GM12878 (cell line): ENCODE data around the gene PHKG2. TPM values are rescaled to one million over a fixed set of nuclear protein-coding genes. Genes with fewer than 3 reads are reported as not detected.

Source experiments
- ATAC-seq: fragments of 200-7000 bp; cut with Tn5 transposase; 3 replicates; pipeline ENCODE4 v1.9.1; 2020; ENCODE audit warnings: mild to moderate bottlenecking, moderate library complexity
- BruUV-seq: library from RNA; stranded (reverse); fragments of 400-500 nt; replicated peaks from 2 replicates; lab custom pipeline; 2021; lab: Mats Ljungman, UMichigan
- CTCF ChIA-PET: fragments of 300-600 bp; sonication (Branson Sonifier 250); formaldehyde crosslinking; extraction: SDS; loops from one replicate; lab custom pipeline; 2021; ENCODE audit warnings: inconsistent platforms; lab: Yijun Ruan, JAX
- POLR2A ChIA-PET: fragments of 350-600 bp; formaldehyde crosslinking; extraction: SDS; loops from one replicate; lab custom pipeline; 2021; ENCODE audit warnings: inconsistent platforms; lab: Charles Lee
- RAD21 ChIA-PET: fragments of 300-600 bp; sonication (Branson Sonifier 250); formaldehyde crosslinking; loops from one replicate; lab custom pipeline; 2023; ENCODE audit warnings: antibody characterized with exemption; ENCODE audit not compliant: unreplicated experiment; lab: Charles Lee
- SMC1A ChIA-PET: fragments of 300-600 bp; sonication (Branson Sonifier 250); formaldehyde crosslinking; loops from one replicate; lab custom pipeline; 2023; ENCODE audit not compliant: unreplicated experiment, uncharacterized antibody; lab: Charles Lee
- DNase-seq: peaks from one replicate; pipeline ENCODE4 v3.0.0-alpha.2; 2011; ENCODE audit warnings: low read depth, low spot score
- FAIRE-seq: peaks from 3 replicates; lab custom pipeline; 2011; peaks lifted over from hg19 to GRCh38; lab: Jason Lieb, UNC
- H2AFZ ChIP-seq: 2 replicates; pipeline ENCODE4 v1.6.0; 2011; ENCODE audit warnings: low read depth, low read length, control low read depth; ENCODE audit not compliant: control insufficient read depth
- H3K27ac ChIP-seq: 2 replicates; pipeline ENCODE4 v1.5.1; 2011; ENCODE audit warnings: control low read depth; ENCODE audit not compliant: control insufficient read depth, insufficient read depth
- H3K27me3 ChIP-seq, 2 experiments: replicated peaks in 1 of 2; 2 replicates each; pipeline versions ENCODE4 v1.6.0 to v1.6.1; 2011; ENCODE audit warnings: low read length in 1 of 2; ENCODE audit not compliant: control insufficient read depth in 2 of 2, insufficient read depth in 2 of 2
- H3K36me3 ChIP-seq, 2 experiments: 2 replicates each; pipeline ENCODE4 v1.5.1; 2011; ENCODE audit warnings: low read length in 1 of 2; ENCODE audit not compliant: control insufficient read depth in 2 of 2, insufficient read depth in 2 of 2
- H3K4me1 ChIP-seq: 2 replicates; pipeline ENCODE4 v1.6.1; 2011; ENCODE audit warnings: mild to moderate bottlenecking, low read length, moderate library complexity, mixed read lengths; ENCODE audit not compliant: control insufficient read depth, insufficient read depth
- H3K4me2 ChIP-seq: 2 replicates; pipeline ENCODE4 v1.6.0; 2011; ENCODE audit warnings: control low read depth; ENCODE audit not compliant: control insufficient read depth, insufficient read depth
- H3K4me3 ChIP-seq: fragments of 200-600 bp; sonication (generic); 2 replicates; pipeline ENCODE4 v1.5.1; 2016
- H3K79me2 ChIP-seq: 2 replicates; pipeline ENCODE4 v1.6.0; 2011; ENCODE audit warnings: low read length; ENCODE audit not compliant: control insufficient read depth, insufficient read depth
- H3K9ac ChIP-seq: 2 replicates; pipeline ENCODE4 v1.8.0; 2011; ENCODE audit warnings: low read length, control low read depth, mixed read lengths; ENCODE audit not compliant: control insufficient read depth, insufficient read depth
- H3K9me3 ChIP-seq: replicated peaks from 3 replicates; pipeline ENCODE4 v1.5.1; 2011; ENCODE audit warnings: mild to moderate bottlenecking, low read length; ENCODE audit not compliant: control insufficient read depth, insufficient read depth
- H4K20me1 ChIP-seq: 2 replicates; pipeline ENCODE4 v1.6.0; 2011; ENCODE audit not compliant: control insufficient read depth, insufficient read depth
- ATF3 ChIP-seq: IDR thresholded peaks from 2 replicates; pipeline ENCODE4 v1.6.1; 2011; ENCODE audit warnings: low read depth, mild to moderate bottlenecking, low read length, moderate library complexity, borderline replicate concordance; ENCODE audit errors: extremely low read depth
- BCL3 ChIP-seq: IDR thresholded peaks from 2 replicates; pipeline ENCODE4 v1.6.1; 2011; ENCODE audit warnings: borderline replicate concordance, low read depth, mild to moderate bottlenecking, moderate library complexity, low read length; ENCODE audit not compliant: insufficient read depth, poor library complexity, severe bottlenecking
- BRCA1 ChIP-seq: IDR thresholded peaks from 2 replicates; pipeline ENCODE4 v1.6.1; 2011; ENCODE audit warnings: low read depth, low read length, improper control_type of control experiment
- CBFB ChIP-seq: IDR thresholded peaks from 2 replicates; pipeline ENCODE4 v1.6.1; 2016; ENCODE audit warnings: antibody characterized with exemption, low read depth
- CBX5 ChIP-seq: sonication (generic); IDR thresholded peaks from 2 replicates; pipeline ENCODE4 v1.6.1; 2016; ENCODE audit warnings: low read depth, moderate library complexity, mild to moderate bottlenecking, inconsistent platforms
- CUX1 ChIP-seq: IDR thresholded peaks from 2 replicates; pipeline ENCODE4 v1.6.1; 2012; ENCODE audit warnings: improper control_type of control experiment, low read depth, low read length; ENCODE audit not compliant: insufficient replicate concordance
- IRF5 ChIP-seq: fragments of 450-650 bp; IDR thresholded peaks from 2 replicates; pipeline ENCODE4 v1.6.1; 2017; ENCODE audit warnings: borderline replicate concordance
- RCOR1 ChIP-seq: conservative IDR thresholded peaks from 2 replicates; pipeline ENCODE4 v1.6.1; 2012; ENCODE audit warnings: low read depth, low read length, improper control_type of control experiment
- SIX5 ChIP-seq: IDR thresholded peaks from 2 replicates; pipeline ENCODE4 v1.6.1; 2011; ENCODE audit warnings: mild to moderate bottlenecking, low read depth, low read length, moderate library complexity; ENCODE audit not compliant: severe bottlenecking
- SRF ChIP-seq, 2 experiments: IDR thresholded peaks; 2 replicates each; pipeline ENCODE4 v1.6.1; 2011; ENCODE audit warnings: low read depth in 2 of 2, low read length in 2 of 2, mild to moderate bottlenecking in 1 of 2, moderate library complexity in 1 of 2
- USF1 ChIP-seq: IDR thresholded peaks from 2 replicates; pipeline ENCODE4 v1.6.1; 2011; ENCODE audit warnings: borderline replicate concordance, low read depth, mild to moderate bottlenecking, moderate library complexity, mixed read lengths, low read length; ENCODE audit not compliant: insufficient read depth; ENCODE audit errors: extremely low read length
- ZNF274 ChIP-seq: IDR thresholded peaks from one replicate; pipeline ENCODE4 v1.8.0; 2011; ENCODE audit not compliant: insufficient read length, insufficient read depth
- WGBS: methylation state at CpG from one replicate; pipeline ENCODE4 v1.1.6; 2016; ENCODE audit warnings: low lambda C conversion rate; ENCODE audit not compliant: insufficient replicate concordance, insufficient coverage; ENCODE audit errors: missing lambda C conversion rate; 5-methylcytosine and 5-hydroxymethylcytosine counted together
- in situ Hi-C: fragments of 300-500 bp; cut with MboI; formaldehyde crosslinking; loops from 9 replicates; pipeline ENCODE4 v1.14.3; 2018; ENCODE audit warnings: mixed read lengths
- intact Hi-C: fragments of 100-400 bp; cut with micrococcal nuclease; formaldehyde crosslinking; loops from one replicate; pipeline ENCODE4 v1.14.2; 2022; ENCODE audit not compliant: unreplicated experiment
- polyA plus RNA-seq, 11 experiments: library from polyadenylated mRNA; depleted of rRNA in 4 of 11; unstranded in 6 of 11; stranded (reverse) in 5 of 11; fragments of >200 nt; fragmentation: Nextera tagmentation in 4 of 11; fragmentation: Illumina TruSeq in 1 of 11; extraction: Ambion mirVana in 4 of 11; extraction: Trizol in 1 of 11; gene quantifications; 1 replicate in 1 of 11; 2 replicates in 10 of 11; pipeline versions ENCODE4 v1.2.1 to v1.2.3, GENCODE V29; 2011 to 2016; ENCODE audit warnings: inconsistent platforms in 2 of 11, missing spikeins in 2 of 11, low read depth in 1 of 11
- total RNA-seq, 4 experiments: library from RNA; depleted of rRNA in 3 of 4; stranded (reverse); fragments of >200 nt in 3 of 4; fragmentation: Illumina TruSeq in 1 of 4; extraction: Trizol in 1 of 4; gene quantifications; 2 replicates each; pipeline versions ENCODE4 v1.2.1 to v1.2.3, GENCODE V29; 2013 to 2021

PHKG2 gene
- total and polyA plus RNA-seq, 10 of the 15 experiments (the other 5 are each of a cell fraction or from before 2014, with no cell fraction given) = 5.2 to 50.1 (median 37.2) TPM

GRCh38 chr16:30768583-30769181 lies 20.5 kb downstream of the PHKG2 start:
- BruUV-seq = no TSS peak
- no peak for TF ChIP-seq BRCA1
- no peak for TF ChIP-seq ZNF274
- TF ChIP-seq CUX1 = no peak
- TF ChIP-seq SIX5 = no peak
- TF ChIP-seq IRF5 = no peak
- no peak for TF ChIP-seq RCOR1
- TF ChIP-seq ATF3 = no peak
- TF ChIP-seq USF1 = no peak
- no peak for TF ChIP-seq CBX5
- no peak for TF ChIP-seq CBFB
- no peak for TF ChIP-seq SRF (IDR thresholded peaks at IDR 0.05; ENCODE audit: low read depth in 2 of 2, low read length in 2 of 2)
- no peak for TF ChIP-seq BCL3
- Histone ChIP-seq H3K27me3 (no peaks in the 10 kb centered on the region), H3K9me3 (no peaks in the 10 kb centered on the region), H3K36me3 (peaks cover 45 to 47% of the 10 kb centered on the region in 2 experiments; a peak in 3 of 4 replicates), H3K9ac (no peak overlapping the region), H3K4me2 (no peak overlapping the region), H4K20me1 (no peaks in the 10 kb centered on the region), H3K27ac (no peak overlapping the region), H3K79me2 (peaks cover 1% of the 10 kb centered on the region; the same call in 1 of the 2 replicates), H2AFZ (no peak overlapping the region), H3K4me3 (no peak overlapping the region), H3K4me1 (peaks cover under 1% of the 10 kb centered on the region)
- in situ Hi-C loops = loop anchor here (25.0 kb wide), 1 partner anchor 1119 kb away; no protein-coding TSS in a partner anchor
- RAD21 ChIA-PET = no interaction called here
- DNase-seq (no peak), FAIRE-seq (no peak), ATAC-seq (no peak)
- SMC1A ChIA-PET = interaction anchor here (0.7 kb wide), 1 partner anchor 104 kb away, joined by 3 read pairs; no protein-coding TSS in a partner anchor
- CTCF ChIA-PET = interaction anchor here (1.4 to 3.6 kb wide), 2 partner anchors 46 to 173 kb away, joined by 3 to 13 read pairs; no protein-coding TSS in a partner anchor
- WGBS = 92% methylated on average over 20 of the region's 23 CpGs
- intact Hi-C loops = no loop called here
- POLR2A ChIA-PET = interaction anchor here (0.5 kb wide), 1 partner anchor 49 kb away, joined by 6 read pairs; no protein-coding TSS in a partner anchor
